HEK293 (cell line): ENCODE results near the gene CHRD.
A peak's percentile ranks its signal among the peaks of the same experiment; 100 is the strongest.

Source experiments
- CTCF ChIA-PET: fragments of 350-600 bp; formaldehyde crosslinking; extraction: SDS; loops from one replicate; lab custom pipeline; 2021; ENCODE audit warnings: antibody characterized with exemption; lab: Yijun Ruan, JAX
- POLR2A ChIA-PET: fragments of 300-600 bp; formaldehyde crosslinking; extraction: SDS; loops from one replicate; lab custom pipeline; 2020; ENCODE audit warnings: antibody characterized with exemption, inconsistent platforms; lab: Yijun Ruan, JAX
- H3K27ac ChIP-seq: fragments of 200-500 bp; sonication (Bioruptor generic); 2 replicates; pipeline ENCODE4 v1.5.1; 2014; ENCODE audit warnings: low read depth, low read length, control low read depth, inconsistent platforms; ENCODE audit errors: extremely low read depth
- H3K36me3 ChIP-seq, 2 experiments: fragments of 200-500 bp in 1 of 2; sonication (Bioruptor generic) in 1 of 2; 1 replicate in 1 of 2; 2 replicates in 1 of 2; pipeline ENCODE4 v1.5.1; 2014 to 2017; ENCODE audit warnings: inconsistent platforms in 2 of 2, low read length in 2 of 2; ENCODE audit not compliant: control insufficient read depth in 2 of 2, insufficient read depth in 1 of 2
- H3K4me1 ChIP-seq: fragments of 200-500 bp; sonication (Bioruptor generic); 2 replicates; pipeline ENCODE4 v1.5.1; 2014; ENCODE audit warnings: mild to moderate bottlenecking, low read length, inconsistent platforms; ENCODE audit not compliant: control insufficient read depth, insufficient read depth
- H3K4me3 ChIP-seq: 2 replicates; pipeline ENCODE4 v1.5.1; 2011; ENCODE audit warnings: low read depth, mild to moderate bottlenecking, control low read depth, low read length, moderate library complexity
- H3K9me3 ChIP-seq: fragments of 200-500 bp; sonication (Bioruptor generic); 2 replicates; pipeline ENCODE4 v1.5.1; 2014; ENCODE audit warnings: low read depth, low read length, inconsistent platforms; ENCODE audit not compliant: control insufficient read depth, insufficient read depth
- MEIS1 ChIP-seq: sonication (generic); formaldehyde crosslinking; IDR thresholded peaks from 2 replicates; pipeline ENCODE4 v1.8.1; 2022; ENCODE audit warnings: missing genetic modification reagents, mild to moderate bottlenecking, borderline replicate concordance
- MYNN ChIP-seq: fragments of 450-650 bp; formaldehyde crosslinking; IDR thresholded peaks from 2 replicates; pipeline ENCODE4 v1.5.1; 2016; ENCODE audit warnings: missing biosample characterization, missing genetic modification characterization, borderline replicate concordance
- ZIC2 ChIP-seq: fragments of 450-650 bp; formaldehyde crosslinking; IDR thresholded peaks from 2 replicates; pipeline ENCODE4 v1.5.1; 2016; ENCODE audit warnings: missing biosample characterization, missing genetic modification characterization
- ZNF114 ChIP-seq: fragments of 450-650 bp; formaldehyde crosslinking; IDR thresholded peaks from 2 replicates; pipeline ENCODE4 v1.5.0; 2017; ENCODE audit warnings: missing biosample characterization, missing genetic modification characterization
- ZNF132 ChIP-seq: fragments of 450-650 bp; formaldehyde crosslinking; IDR thresholded peaks from 2 replicates; pipeline ENCODE4 v1.5.1; 2017; ENCODE audit warnings: missing biosample characterization, missing genetic modification characterization, borderline replicate concordance
- ZNF311 ChIP-seq: fragments of 450-650 bp; formaldehyde crosslinking; IDR thresholded peaks from 2 replicates; pipeline ENCODE4 v1.5.1; 2017; ENCODE audit warnings: missing biosample characterization, missing genetic modification characterization, borderline replicate concordance
- ZNF366 ChIP-seq: fragments of 450-650 bp; formaldehyde crosslinking; conservative IDR thresholded peaks from 2 replicates; pipeline ENCODE4 v1.5.1; 2016; ENCODE audit warnings: missing biosample characterization, missing genetic modification characterization
- ZNF544 ChIP-seq: fragments of 450-650 bp; formaldehyde crosslinking; IDR thresholded peaks from 2 replicates; pipeline ENCODE4 v1.5.0; 2017; ENCODE audit warnings: missing biosample characterization, missing genetic modification characterization
- ZNF549 ChIP-seq: fragments of 450-650 bp; IDR thresholded peaks from 2 replicates; pipeline ENCODE4 v1.5.1; 2018; ENCODE audit warnings: missing biosample characterization, missing genetic modification characterization, mild to moderate bottlenecking, inconsistent platforms, moderate library complexity
- ZNF677 ChIP-seq: fragments of 450-650 bp; IDR thresholded peaks from 2 replicates; pipeline ENCODE4 v1.5.0; 2018; ENCODE audit warnings: missing biosample characterization, mild to moderate bottlenecking, missing genetic modification characterization, moderate library complexity
- ZNF777 ChIP-seq: fragments of 450-650 bp; formaldehyde crosslinking; IDR thresholded peaks from 2 replicates; pipeline ENCODE4 v1.5.1; 2017; ENCODE audit warnings: missing biosample characterization, missing genetic modification characterization, borderline replicate concordance
- ZNF785 ChIP-seq: fragments of 450-650 bp; formaldehyde crosslinking; IDR thresholded peaks from 2 replicates; pipeline ENCODE4 v1.5.1; 2016; ENCODE audit warnings: missing biosample characterization, missing genetic modification characterization
- ZSCAN16 ChIP-seq: fragments of 450-650 bp; formaldehyde crosslinking; IDR thresholded peaks from 2 replicates; pipeline ENCODE4 v1.5.1; 2016; ENCODE audit warnings: missing biosample characterization, missing genetic modification characterization
- ZSCAN4 ChIP-seq: fragments of 450-650 bp; formaldehyde crosslinking; IDR thresholded peaks from 2 replicates; pipeline ENCODE4 v1.5.1; 2017; ENCODE audit warnings: missing biosample characterization, missing genetic modification characterization
- TF ChIP-seq, protein P1 (sequence below): fragments of 450-650 bp; formaldehyde crosslinking; IDR thresholded peaks from 2 replicates; pipeline ENCODE4 v1.5.1; 2016; ENCODE audit warnings: missing biosample characterization, missing genetic modification characterization
- TF ChIP-seq, protein P2 (sequence below): fragments of 450-650 bp; formaldehyde crosslinking; IDR thresholded peaks from 2 replicates; pipeline ENCODE4 v1.5.1; 2016; ENCODE audit warnings: missing biosample characterization, missing genetic modification characterization, low read depth

The CHRD gene

DNA sequence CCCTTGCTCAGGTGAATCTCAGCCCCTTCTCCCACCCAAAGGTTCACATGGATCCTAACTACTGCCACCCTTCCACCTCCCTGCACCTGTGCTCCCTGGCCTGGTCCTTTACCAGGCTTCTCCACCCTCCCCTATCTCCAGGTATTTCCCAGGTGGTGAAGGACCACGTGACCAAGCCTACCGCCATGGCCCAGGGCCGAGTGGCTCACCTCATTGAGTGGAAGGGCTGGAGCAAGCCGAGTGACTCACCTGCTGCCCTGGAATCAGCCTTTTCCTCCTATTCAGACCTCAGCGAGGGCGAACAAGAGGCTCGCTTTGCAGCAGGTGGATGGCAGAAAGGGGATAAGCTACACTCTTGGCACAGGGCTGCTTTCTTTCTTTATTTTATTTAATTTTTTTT is 37.9 kb upstream of the CHRD start:
- H3K27ac ChIP-seq = no peak overlapping the region
- no peaks in the 10 kb centered on the region for H3K9me3 ChIP-seq
- ChIA-PET CTCF (no interaction called here), POLR2A (interaction anchor here (1.1 kb wide), 1 partner anchor 20 kb away, joined by 4 read pairs; no protein-coding TSS in a partner anchor)
- H3K4me3 ChIP-seq = no peak overlapping the region
- TF ChIP-seq ZNF366 (tag by site-specific recombination) (no peak), ZNF677 (tag by site-specific recombination) (no peak), ZSCAN4 (tag by site-specific recombination) (no peak), ZNF114 (tag by site-specific recombination) (no peak), MEIS1 (CRISPR knock-in tag) (no peak), MYNN (tag by site-specific recombination) (no peak), ZNF785 (no peak), ZNF132 (tag by site-specific recombination) (no peak), ZNF311 (tag by site-specific recombination) (no peak), ZNF549 (no peak), ZNF544 (tag by site-specific recombination) (no peak)
- TF ChIP-seq, protein P1, sequence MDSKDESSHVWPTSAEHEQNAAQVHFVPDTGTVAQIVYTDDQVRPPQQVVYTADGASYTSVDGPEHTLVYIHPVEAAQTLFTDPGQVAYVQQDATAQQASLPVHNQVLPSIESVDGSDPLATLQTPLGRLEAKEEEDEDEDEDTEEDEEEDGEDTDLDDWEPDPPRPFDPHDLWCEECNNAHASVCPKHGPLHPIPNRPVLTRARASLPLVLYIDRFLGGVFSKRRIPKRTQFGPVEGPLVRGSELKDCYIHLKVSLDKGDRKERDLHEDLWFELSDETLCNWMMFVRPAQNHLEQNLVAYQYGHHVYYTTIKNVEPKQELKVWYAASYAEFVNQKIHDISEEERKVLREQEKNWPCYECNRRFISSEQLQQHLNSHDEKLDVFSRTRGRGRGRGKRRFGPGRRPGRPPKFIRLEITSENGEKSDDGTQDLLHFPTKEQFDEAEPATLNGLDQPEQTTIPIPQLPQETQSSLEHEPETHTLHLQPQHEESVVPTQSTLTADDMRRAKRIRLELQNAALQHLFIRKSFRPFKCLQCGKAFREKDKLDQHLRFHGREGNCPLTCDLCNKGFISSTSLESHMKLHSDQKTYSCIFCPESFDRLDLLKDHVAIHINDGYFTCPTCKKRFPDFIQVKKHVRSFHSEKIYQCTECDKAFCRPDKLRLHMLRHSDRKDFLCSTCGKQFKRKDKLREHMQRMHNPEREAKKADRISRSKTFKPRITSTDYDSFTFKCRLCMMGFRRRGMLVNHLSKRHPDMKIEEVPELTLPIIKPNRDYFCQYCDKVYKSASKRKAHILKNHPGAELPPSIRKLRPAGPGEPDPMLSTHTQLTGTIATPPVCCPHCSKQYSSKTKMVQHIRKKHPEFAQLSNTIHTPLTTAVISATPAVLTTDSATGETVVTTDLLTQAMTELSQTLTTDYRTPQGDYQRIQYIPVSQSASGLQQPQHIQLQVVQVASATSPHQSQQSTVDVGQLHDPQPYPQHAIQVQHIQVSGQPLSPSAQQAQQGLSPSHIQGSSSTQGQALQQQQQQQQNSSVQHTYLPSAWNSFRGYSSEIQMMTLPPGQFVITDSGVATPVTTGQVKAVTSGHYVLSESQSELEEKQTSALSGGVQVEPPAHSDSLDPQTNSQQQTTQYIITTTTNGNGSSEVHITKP (tag by site-specific recombination) = no peak
- peaks cover 0 to 57% of the 10 kb centered on the region in 2 experiments; a peak in 1 of 3 replicates for H3K36me3 ChIP-seq
- H3K4me1 ChIP-seq = no peaks in the 10 kb centered on the region

DNA sequence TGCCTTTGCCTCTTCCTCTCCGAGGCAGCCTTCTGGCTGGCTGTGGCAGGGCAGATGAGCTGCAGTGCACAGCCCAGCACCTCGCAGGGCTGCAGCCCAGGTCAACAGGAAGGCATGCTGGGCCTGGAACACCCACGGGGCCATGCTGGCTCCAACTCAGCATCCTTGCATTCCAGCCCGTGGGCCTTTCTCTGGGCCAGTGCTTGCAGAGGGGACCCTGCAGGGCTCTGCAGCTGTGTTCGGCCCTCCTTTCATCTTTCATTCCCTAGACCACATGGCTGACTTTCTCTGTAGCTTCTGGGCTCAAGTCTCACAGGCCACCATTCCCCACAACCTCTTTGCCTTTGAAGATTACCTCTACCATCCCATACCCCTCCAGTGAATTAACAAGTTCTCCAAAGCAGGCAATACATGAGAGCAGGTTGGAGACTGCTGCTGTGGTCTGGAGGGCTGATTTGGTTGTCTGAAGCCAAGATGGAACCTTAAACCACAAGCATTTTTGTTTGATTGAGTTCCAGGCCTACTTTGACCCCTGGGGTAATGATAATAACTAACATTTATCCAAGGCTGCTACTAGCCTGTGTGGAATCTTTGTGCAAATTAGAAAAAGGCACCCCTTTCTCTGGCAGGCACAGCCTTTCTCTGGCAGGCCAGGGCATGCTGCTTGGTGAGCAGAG is 36.5 kb upstream of the CHRD start:
- ChIA-PET POLR2A (no interaction called here), CTCF (no interaction called here)
- no peaks in the 10 kb centered on the region for H3K9me3 ChIP-seq
- TF ChIP-seq ZIC2 (tag by site-specific recombination) (peak; percentile 81), ZSCAN16 (tag by site-specific recombination) (no peak), ZNF777 (tag by site-specific recombination) (no peak)
- TF ChIP-seq, protein P2, sequence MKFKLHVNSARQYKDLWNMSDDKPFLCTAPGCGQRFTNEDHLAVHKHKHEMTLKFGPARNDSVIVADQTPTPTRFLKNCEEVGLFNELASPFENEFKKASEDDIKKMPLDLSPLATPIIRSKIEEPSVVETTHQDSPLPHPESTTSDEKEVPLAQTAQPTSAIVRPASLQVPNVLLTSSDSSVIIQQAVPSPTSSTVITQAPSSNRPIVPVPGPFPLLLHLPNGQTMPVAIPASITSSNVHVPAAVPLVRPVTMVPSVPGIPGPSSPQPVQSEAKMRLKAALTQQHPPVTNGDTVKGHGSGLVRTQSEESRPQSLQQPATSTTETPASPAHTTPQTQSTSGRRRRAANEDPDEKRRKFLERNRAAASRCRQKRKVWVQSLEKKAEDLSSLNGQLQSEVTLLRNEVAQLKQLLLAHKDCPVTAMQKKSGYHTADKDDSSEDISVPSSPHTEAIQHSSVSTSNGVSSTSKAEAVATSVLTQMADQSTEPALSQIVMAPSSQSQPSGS (tag by site-specific recombination) = no peak
- no peaks in the 10 kb centered on the region for H3K4me1 ChIP-seq
- no peak overlapping the region for H3K27ac ChIP-seq
- no peak overlapping the region for H3K4me3 ChIP-seq
- H3K36me3 ChIP-seq = peaks cover 0 to 56% of the 10 kb centered on the region in 2 experiments; a peak in 1 of 3 replicates
